SK-N-SH treated with all-trans-retinoic acid at 6 μM for 48 hours (cell line): ENCODE data around the gene COL12A1.

ENCODE experiments used
- CREB5 ChIP-seq: fragments of 250-450 bp; sonication (Bioruptor Pico); IDR thresholded peaks from 2 replicates; pipeline ENCODE4 v1.5.1; 2020; ENCODE audit warnings: low read depth, mild to moderate bottlenecking, moderate library complexity
- CSRNP3 ChIP-seq: fragments of 250-450 bp; sonication (Bioruptor Pico); IDR thresholded peaks from 2 replicates; pipeline ENCODE4 v1.5.1; 2021; ENCODE audit warnings: mild to moderate bottlenecking, moderate library complexity
- PATZ1 ChIP-seq: fragments of 250-450 bp; sonication (Bioruptor Pico); IDR thresholded peaks from 2 replicates; pipeline ENCODE4 v1.8.0; 2020; ENCODE audit warnings: mild to moderate bottlenecking, moderate library complexity, borderline replicate concordance
- RARB ChIP-seq: fragments of 250-450 bp; sonication (Bioruptor Pico); IDR thresholded peaks from 2 replicates; pipeline ENCODE4 v1.8.0; 2021; ENCODE audit warnings: mild to moderate bottlenecking, moderate library complexity
- TOX ChIP-seq: fragments of 250-450 bp; sonication (Bioruptor Pico); IDR thresholded peaks from 2 replicates; pipeline ENCODE4 v1.8.0; 2021; ENCODE audit warnings: mild to moderate bottlenecking, moderate library complexity, borderline replicate concordance

GRCh38 chr6:75178757-75179156, 27.1 kb downstream of the COL12A1 start:
- TF ChIP-seq RARB (CRISPR knock-in tag) = no peak
- no peak for TF ChIP-seq CSRNP3 (CRISPR knock-in tag)
- TF ChIP-seq CREB5 (CRISPR knock-in tag) = no peak
- TF ChIP-seq TOX (CRISPR knock-in tag) = no peak
- no peak for TF ChIP-seq PATZ1
